SU-DHL-6 (cell line): Measurements from ENCODE around the gene RCAN2.

Experiments
- H2AFZ ChIP-seq: fragments of 200-600 bp; sonication (generic); 2 replicates; pipeline ENCODE4 v1.6.1; 2014; ENCODE audit warnings: low read depth, mild to moderate bottlenecking, moderate library complexity, mixed read lengths, antibody characterized with exemption, low read length; ENCODE audit not compliant: severe bottlenecking
- H3F3A ChIP-seq: fragments of 200-600 bp; shearing (Covaris generic); 2 replicates; pipeline ENCODE4 v1.6.0; 2016; ENCODE audit warnings: antibody characterized with exemption, mild to moderate bottlenecking; ENCODE audit not compliant: insufficient read depth
- H3K27ac ChIP-seq: fragments of 200-600 bp; sonication (generic); 2 replicates; pipeline ENCODE4 v1.5.1; 2016; ENCODE audit warnings: low read depth, mild to moderate bottlenecking, low read length, moderate library complexity, mixed read lengths
- H3K27me3 ChIP-seq: fragments of 200-600 bp; sonication (generic), shearing (Covaris generic); 2 replicates; pipeline ENCODE4 v1.6.0; 2014; ENCODE audit warnings: mild to moderate bottlenecking, low read length
- H3K36me3 ChIP-seq: fragments of 200-600 bp; sonication (generic); 2 replicates; pipeline ENCODE4 v1.6.1; 2014; ENCODE audit warnings: mild to moderate bottlenecking, low read length, mixed read lengths
- H3K4me2 ChIP-seq: fragments of 300-600, 200-600 bp; shearing (Covaris generic), sonication (generic); 2 replicates; pipeline ENCODE4 v1.6.0; 2014; ENCODE audit warnings: low read length, low read depth, mild to moderate bottlenecking; ENCODE audit not compliant: poor library complexity, severe bottlenecking
- H3K4me3 ChIP-seq: fragments of 200-600 bp; sonication (generic); 2 replicates; pipeline ENCODE4 v1.5.1; 2014; ENCODE audit warnings: antibody characterized with exemption, low read length, mild to moderate bottlenecking, mixed read lengths; ENCODE audit not compliant: insufficient read depth, poor library complexity, severe bottlenecking
- H3K79me2 ChIP-seq: fragments of 200-600 bp; sonication (generic); 2 replicates; pipeline ENCODE4 v1.6.1; 2014; ENCODE audit warnings: mild to moderate bottlenecking, low read length, moderate library complexity; ENCODE audit not compliant: insufficient read depth
- H3K9ac ChIP-seq: fragments of 200-600 bp; sonication (generic); 2 replicates; pipeline ENCODE4 v1.7.0; 2014; ENCODE audit warnings: mild to moderate bottlenecking, low read length
- H3K9me2 ChIP-seq: fragments of 200-600 bp; sonication (generic); replicated peaks from 2 replicates; pipeline ENCODE4 v1.6.1; 2014; ENCODE audit warnings: low read length; ENCODE audit not compliant: insufficient read depth
- H3K9me3 ChIP-seq: fragments of 200-600 bp; sonication (generic); 2 replicates; pipeline ENCODE4 v1.6.1; 2014; ENCODE audit warnings: low read length, mixed read lengths; ENCODE audit not compliant: insufficient read depth
- H4K20me1 ChIP-seq: fragments of 200-600 bp; sonication (generic); 2 replicates; pipeline ENCODE4 v1.6.1; 2014; ENCODE audit warnings: low read depth, mild to moderate bottlenecking, antibody characterized with exemption, low read length, moderate library complexity, mixed read lengths
- CTCF ChIP-seq: fragments of 200-600 bp; sonication (generic); IDR thresholded peaks from one replicate; pipeline ENCODE4 v1.5.1; 2017; ENCODE audit warnings: antibody characterized with exemption, mild to moderate bottlenecking, low read length, moderate library complexity; ENCODE audit not compliant: insufficient read depth, poor library complexity, severe bottlenecking
- EZH2phosphoT487 ChIP-seq: fragments of 200-600 bp; sonication (generic), shearing (Covaris generic); conservative IDR thresholded peaks from 2 replicates; pipeline ENCODE4 v1.6.1; 2018; ENCODE audit warnings: mild to moderate bottlenecking, antibody characterized with exemption, low read length, moderate library complexity, mixed read lengths

Gene RCAN2

DNA sequence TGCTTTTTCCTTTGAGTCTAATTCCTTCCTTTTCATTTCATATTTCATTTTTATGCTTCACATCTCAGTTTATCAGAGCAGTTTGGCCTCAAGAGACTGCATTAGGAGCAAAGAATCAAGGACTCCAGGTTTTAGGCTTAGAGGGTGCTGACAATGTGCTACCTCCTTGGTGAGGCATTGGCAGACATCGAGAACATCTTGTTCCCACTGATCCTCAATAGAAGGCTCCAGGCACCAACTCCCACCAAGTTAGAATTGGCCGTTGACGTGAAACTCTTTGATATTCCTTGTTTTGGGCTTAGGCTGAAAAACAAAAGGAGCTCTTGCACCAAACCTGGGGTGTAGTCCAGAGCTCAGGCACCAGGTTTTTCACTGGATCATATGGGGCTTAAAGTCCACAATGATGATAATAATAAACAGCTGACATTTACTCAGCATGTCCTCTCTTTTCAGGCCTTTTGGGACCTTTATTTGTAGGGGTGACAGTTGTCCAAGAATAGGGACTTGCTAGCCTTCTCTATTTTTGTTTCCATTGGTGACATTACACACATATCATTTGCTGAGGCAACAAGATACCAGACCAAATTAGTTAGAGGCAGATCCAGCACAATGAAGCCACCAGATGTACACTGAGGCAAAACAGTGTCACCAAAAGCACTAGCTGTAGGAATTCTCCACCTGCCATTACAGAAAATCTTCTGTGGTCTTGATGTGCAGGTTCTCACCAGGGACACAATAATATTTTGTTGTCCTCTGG lies 239.5 kb downstream of the RCAN2 start:
- Histone ChIP-seq H3K4me2 (no peak overlapping the region), H3K9ac (no peak overlapping the region), H3F3A (no peaks in the 10 kb centered on the region), H3K36me3 (no peaks in the 10 kb centered on the region), H3K9me3 (no peaks in the 10 kb centered on the region), H3K79me2 (no peaks in the 10 kb centered on the region), H3K27me3 (no peaks in the 10 kb centered on the region), H3K27ac (no peak overlapping the region), H3K9me2 (no peaks in the 10 kb centered on the region), H3K4me3 (no peak overlapping the region), H4K20me1 (no peaks in the 10 kb centered on the region), H2AFZ (no peak overlapping the region)
- TF ChIP-seq CTCF = no peak
- no peak for TF ChIP-seq EZH2phosphoT487

DNA sequence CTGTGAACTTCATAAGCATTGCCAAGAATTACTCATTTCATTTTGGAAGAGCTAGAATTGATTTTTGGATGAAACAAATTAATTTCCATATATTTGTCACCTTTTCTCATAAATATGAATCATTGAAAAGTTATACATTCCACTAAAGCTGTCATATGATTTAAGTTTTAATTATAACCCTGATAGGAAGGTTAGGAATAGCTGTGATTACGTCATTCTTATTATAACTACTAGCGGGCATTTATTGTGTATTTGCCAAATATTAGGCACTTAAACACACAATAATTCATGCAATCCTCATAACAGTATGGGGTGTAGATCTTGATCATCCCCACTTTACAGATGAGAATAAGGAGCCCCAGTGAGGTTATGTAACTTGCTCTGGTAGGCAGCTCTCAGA lies 243.1 kb downstream of the RCAN2 start:
- Histone ChIP-seq H3K79me2 (no peaks in the 10 kb centered on the region), H2AFZ (no peak overlapping the region), H3K36me3 (no peaks in the 10 kb centered on the region), H3K9me3 (no peaks in the 10 kb centered on the region), H3K27ac (no peak overlapping the region), H3K4me2 (no peak overlapping the region), H3K9ac (no peak overlapping the region), H3K4me3 (no peak overlapping the region), H3F3A (no peaks in the 10 kb centered on the region), H3K9me2 (no peaks in the 10 kb centered on the region), H3K27me3 (no peaks in the 10 kb centered on the region), H4K20me1 (no peaks in the 10 kb centered on the region)
- TF ChIP-seq EZH2phosphoT487 = no peak
- no peak for TF ChIP-seq CTCF

DNA sequence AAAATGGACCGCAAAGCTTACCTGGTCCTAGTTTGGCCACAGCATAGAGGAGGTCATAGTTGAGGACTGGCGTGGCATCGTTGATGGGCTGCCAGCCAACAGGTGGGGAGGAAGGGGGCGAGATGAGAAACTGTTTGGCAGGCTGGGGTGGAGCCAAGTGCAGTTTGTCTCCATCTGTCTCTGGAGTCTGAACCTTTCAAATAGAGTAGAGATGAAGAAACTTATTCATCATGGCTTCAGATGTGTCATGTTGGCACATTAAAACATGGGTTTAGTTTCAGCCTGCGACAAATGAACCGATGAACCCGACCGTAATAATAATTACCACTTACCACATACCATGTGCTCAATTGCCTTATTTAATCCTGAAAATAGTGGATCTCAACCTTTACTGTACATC lies 244.5 kb downstream of the RCAN2 start:
- Histone ChIP-seq H3K9me2 (no peaks in the 10 kb centered on the region), H2AFZ (no peak overlapping the region), H3K4me2 (no peak overlapping the region), H3K27me3 (no peaks in the 10 kb centered on the region), H3F3A (no peaks in the 10 kb centered on the region), H3K36me3 (no peaks in the 10 kb centered on the region), H3K4me3 (no peak overlapping the region), H3K9me3 (no peaks in the 10 kb centered on the region), H3K27ac (no peak overlapping the region), H4K20me1 (no peaks in the 10 kb centered on the region), H3K79me2 (no peaks in the 10 kb centered on the region), H3K9ac (no peak overlapping the region)
- TF ChIP-seq EZH2phosphoT487 (no peak), CTCF (no peak)
